Astrocyte (in vitro differentiated cells and primary cell): Measurements from ENCODE around the gene KRT6B.

Experiments used
- EZH2 ChIP-seq: IDR thresholded peaks from 2 replicates; pipeline ENCODE4 v1.6.1; 2012; ENCODE audit warnings: mild to moderate bottlenecking, low read length, inconsistent platforms; ENCODE audit not compliant: insufficient read depth
- TF ChIP-seq, protein P1 (sequence below): IDR thresholded peaks from 2 replicates; pipeline ENCODE4 v1.5.1; 2011; ENCODE audit warnings: low read depth, mild to moderate bottlenecking, inconsistent platforms, low read length, moderate library complexity; ENCODE audit not compliant: insufficient read depth

DNA sequence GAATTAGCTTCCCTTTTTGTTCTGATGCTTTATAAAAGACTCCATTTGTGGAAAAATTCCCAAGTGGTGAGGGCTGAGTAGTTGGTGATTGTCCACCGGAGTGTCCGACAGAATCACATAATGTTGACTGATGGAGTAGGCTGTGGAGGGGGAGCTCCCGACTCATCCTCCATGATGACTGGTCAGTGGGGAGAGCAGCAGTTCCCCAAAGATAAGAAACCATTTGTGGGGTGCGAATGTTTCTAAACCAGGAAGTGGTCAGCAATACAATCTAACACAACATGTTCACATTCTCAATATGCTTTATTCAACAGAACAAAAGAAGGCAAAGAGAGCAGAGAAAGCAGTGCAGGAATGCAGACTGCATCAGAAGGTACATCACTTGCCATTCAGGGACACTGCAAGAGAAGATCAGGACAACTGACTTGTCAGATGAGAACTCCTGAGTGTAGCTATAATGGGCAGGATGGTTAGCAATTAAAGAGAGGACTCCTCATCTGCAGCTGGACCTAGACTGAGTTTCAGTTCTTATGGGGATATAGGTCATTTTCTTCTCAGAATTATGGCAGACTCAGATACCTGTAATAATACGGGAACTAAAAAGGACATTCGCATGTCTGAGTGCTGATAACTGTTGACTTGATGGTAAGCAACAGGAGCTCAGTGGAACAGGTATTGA is 5.4 kb downstream of the KRT6B start:
- TF ChIP-seq, protein P1, sequence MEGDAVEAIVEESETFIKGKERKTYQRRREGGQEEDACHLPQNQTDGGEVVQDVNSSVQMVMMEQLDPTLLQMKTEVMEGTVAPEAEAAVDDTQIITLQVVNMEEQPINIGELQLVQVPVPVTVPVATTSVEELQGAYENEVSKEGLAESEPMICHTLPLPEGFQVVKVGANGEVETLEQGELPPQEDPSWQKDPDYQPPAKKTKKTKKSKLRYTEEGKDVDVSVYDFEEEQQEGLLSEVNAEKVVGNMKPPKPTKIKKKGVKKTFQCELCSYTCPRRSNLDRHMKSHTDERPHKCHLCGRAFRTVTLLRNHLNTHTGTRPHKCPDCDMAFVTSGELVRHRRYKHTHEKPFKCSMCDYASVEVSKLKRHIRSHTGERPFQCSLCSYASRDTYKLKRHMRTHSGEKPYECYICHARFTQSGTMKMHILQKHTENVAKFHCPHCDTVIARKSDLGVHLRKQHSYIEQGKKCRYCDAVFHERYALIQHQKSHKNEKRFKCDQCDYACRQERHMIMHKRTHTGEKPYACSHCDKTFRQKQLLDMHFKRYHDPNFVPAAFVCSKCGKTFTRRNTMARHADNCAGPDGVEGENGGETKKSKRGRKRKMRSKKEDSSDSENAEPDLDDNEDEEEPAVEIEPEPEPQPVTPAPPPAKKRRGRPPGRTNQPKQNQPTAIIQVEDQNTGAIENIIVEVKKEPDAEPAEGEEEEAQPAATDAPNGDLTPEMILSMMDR = no peak
- no peak for TF ChIP-seq EZH2
